IMR-90 (cell line): ENCODE measurements around the gene FCMR. TPM values are rescaled to one million over a fixed set of nuclear protein-coding genes. Genes with fewer than 3 reads are reported as not detected.

ENCODE experiments used
- ATAC-seq: fragments of 200-7000 bp; cut with Tn5 transposase; 2 replicates; pipeline ENCODE4 v1.9.1; 2020; ENCODE audit warnings: low read depth, mild to moderate bottlenecking, moderate library complexity
- BruUV-seq: library from RNA; stranded (reverse); fragments of 400-500 nt; replicated peaks from 2 replicates; lab custom pipeline; 2021; lab: Mats Ljungman, UMichigan
- CTCF ChIA-PET: fragments of 300-600 bp; formaldehyde crosslinking; extraction: SDS; loops from one replicate; lab custom pipeline; 2021; ENCODE audit warnings: antibody characterized with exemption; lab: Yijun Ruan, JAX
- POLR2A ChIA-PET: fragments of 300-600 bp; sonication (Branson Sonifier 250); formaldehyde crosslinking; loops from one replicate; lab custom pipeline; 2022; ENCODE audit warnings: antibody characterized with exemption; ENCODE audit not compliant: unreplicated experiment; lab: Charles Lee
- DNase-seq: peaks from one replicate; pipeline ENCODE4 v3.0.0; 2013
- H2AFZ ChIP-seq: replicated peaks from 2 replicates; pipeline ENCODE3; 2013; ENCODE audit warnings: low read length, mild to moderate bottlenecking; ENCODE audit not compliant: poor library complexity
- H2AK5ac ChIP-seq: 2 replicates; pipeline ENCODE4 v1.6.1; 2013; ENCODE audit warnings: low read depth, low read length, inconsistent platforms
- H2AK9ac ChIP-seq: replicated peaks from 2 replicates; pipeline ENCODE3; 2013; ENCODE audit warnings: mild to moderate bottlenecking, low read depth, low read length, moderate library complexity; ENCODE audit not compliant: poor library complexity
- H2BK120ac ChIP-seq: 2 replicates; pipeline ENCODE4 v1.6.1; 2013; ENCODE audit warnings: low read depth, low read length, inconsistent platforms
- H2BK15ac ChIP-seq: 3 replicates; pipeline ENCODE4 v1.6.1; 2013; ENCODE audit warnings: low read depth, low read length, inconsistent platforms
- H2BK20ac ChIP-seq: 2 replicates; pipeline ENCODE4 v1.6.1; 2013; ENCODE audit warnings: low read depth, mild to moderate bottlenecking, inconsistent platforms, low read length, moderate library complexity
- H2BK5ac ChIP-seq: 2 replicates; pipeline ENCODE4 v1.6.1; 2013; ENCODE audit warnings: mild to moderate bottlenecking, low read depth, low read length, inconsistent platforms; ENCODE audit not compliant: poor library complexity, severe bottlenecking
- H3K14ac ChIP-seq: replicated peaks from 2 replicates; pipeline ENCODE4 v1.6.1; 2013; ENCODE audit warnings: low read depth, low read length, inconsistent platforms
- H3K18ac ChIP-seq: 2 replicates; pipeline ENCODE4 v1.6.1; 2013; ENCODE audit warnings: low read depth, low read length, control low read depth
- H3K23ac ChIP-seq: 2 replicates; pipeline ENCODE4 v1.6.1; 2013; ENCODE audit warnings: low read depth, low read length, inconsistent platforms
- H3K27ac ChIP-seq: 2 replicates; pipeline ENCODE4 v1.5.1; 2013; ENCODE audit warnings: mild to moderate bottlenecking, control low read depth, low read length; ENCODE audit not compliant: insufficient read depth
- H3K27me3 ChIP-seq: 2 replicates; pipeline ENCODE4 v1.6.1; 2013; ENCODE audit warnings: low read length; ENCODE audit not compliant: control insufficient read depth, insufficient read depth
- H3K36me3 ChIP-seq: 2 replicates; pipeline ENCODE4 v1.6.1; 2013; ENCODE audit warnings: low read length, mixed read lengths; ENCODE audit not compliant: control insufficient read depth, insufficient read depth
- H3K4ac ChIP-seq: 2 replicates; pipeline ENCODE4 v1.6.1; 2013; ENCODE audit warnings: low read depth, low read length, inconsistent platforms
- H3K4me1 ChIP-seq: 2 replicates; pipeline ENCODE4 v1.6.1; 2013; ENCODE audit warnings: low read length, mixed read lengths; ENCODE audit not compliant: control insufficient read depth, insufficient read depth
- H3K4me2 ChIP-seq: 2 replicates; pipeline ENCODE4 v1.6.1; 2013; ENCODE audit warnings: low read depth, mild to moderate bottlenecking, control low read depth, low read length, moderate library complexity
- H3K4me3 ChIP-seq: 2 replicates; pipeline ENCODE4 v1.5.1; 2013; ENCODE audit warnings: low read depth, mild to moderate bottlenecking, control low read depth, low read length, moderate library complexity; ENCODE audit not compliant: insufficient read depth
- H3K56ac ChIP-seq: 2 replicates; pipeline ENCODE4 v1.6.1; 2013; ENCODE audit warnings: low read length, inconsistent platforms; ENCODE audit not compliant: insufficient read depth; ENCODE audit errors: extremely low read depth
- H3K79me1 ChIP-seq, 2 experiments: 2 replicates each; pipeline ENCODE4 v1.6.1; 2013; ENCODE audit warnings: low read length in 2 of 2, inconsistent platforms in 1 of 2, low read depth in 1 of 2
- H3K9ac ChIP-seq: 2 replicates; pipeline ENCODE4 v1.6.1; 2013; ENCODE audit warnings: low read depth, low read length, control low read depth
- H3K9me1 ChIP-seq: 2 replicates; pipeline ENCODE4 v1.6.1; 2013; ENCODE audit warnings: low read length, inconsistent platforms; ENCODE audit not compliant: insufficient read depth
- H3K9me3 ChIP-seq: 2 replicates; pipeline ENCODE4 v1.6.1; 2013; ENCODE audit warnings: low read length; ENCODE audit not compliant: control insufficient read depth, insufficient read depth
- H4K20me1 ChIP-seq: 2 replicates; pipeline ENCODE4 v1.6.1; 2013; ENCODE audit warnings: low read length, inconsistent platforms; ENCODE audit not compliant: insufficient read depth
- H4K5ac ChIP-seq: 2 replicates; pipeline ENCODE4 v1.6.1; 2013; ENCODE audit warnings: mild to moderate bottlenecking, low read depth, low read length, control low read depth
- H4K8ac ChIP-seq, 2 experiments: 2 replicates each; pipeline ENCODE4 v1.6.1; 2013; ENCODE audit warnings: low read depth in 2 of 2, low read length in 2 of 2, control low read depth in 1 of 2, inconsistent platforms in 1 of 2
- H4K91ac ChIP-seq: 2 replicates; pipeline ENCODE4 v1.6.1; 2013; ENCODE audit warnings: low read depth, low read length, inconsistent platforms; ENCODE audit not compliant: insufficient read depth
- CEBPB ChIP-seq: IDR thresholded peaks from 2 replicates; pipeline ENCODE4 v1.6.1; 2012; ENCODE audit warnings: low read depth, low read length, improper control_type of control experiment
- CHD1 ChIP-seq: IDR thresholded peaks from 2 replicates; pipeline ENCODE4 v1.6.1; 2012; ENCODE audit warnings: low read depth, low read length, improper control_type of control experiment
- FOS ChIP-seq: fragments of 150-350 bp; IDR thresholded peaks from 2 replicates; pipeline ENCODE4 v1.6.1; 2016; ENCODE audit warnings: low read depth, low read length
- MAZ ChIP-seq: IDR thresholded peaks from 2 replicates; pipeline ENCODE4 v1.6.1; 2012; ENCODE audit warnings: low read depth, mild to moderate bottlenecking, low read length, improper control_type of control experiment, moderate library complexity, borderline replicate concordance
- POLR2A ChIP-seq: IDR thresholded peaks from 2 replicates; pipeline ENCODE4 v1.6.1; 2012; ENCODE audit warnings: mild to moderate bottlenecking, low read depth, low read length
- RCOR1 ChIP-seq: IDR thresholded peaks from 2 replicates; pipeline ENCODE4 v1.6.1; 2012; ENCODE audit warnings: mild to moderate bottlenecking, low read length, improper control_type of control experiment; ENCODE audit not compliant: insufficient replicate concordance
- SMC3 ChIP-seq: fragments of 150-350 bp; IDR thresholded peaks from 2 replicates; pipeline ENCODE4 v1.6.1; 2016; ENCODE audit warnings: low read depth, mild to moderate bottlenecking, antibody characterized with exemption, low read length, moderate library complexity
- WGBS, 2 experiments: methylation state at CpG; one replicate each; pipeline versions ENCODE4 v1.1.5 to v1.1.7; 2013; ENCODE audit warnings: missing lambda C conversion rate in 2 of 2; ENCODE audit not compliant: insufficient read length in 1 of 2; ENCODE audit errors: extremely low coverage in 2 of 2; 5-methylcytosine and 5-hydroxymethylcytosine counted together
- dilution Hi-C: fragments of 300-500 bp; cut with HindIII; formaldehyde crosslinking; loops from one replicate; pipeline ENCODE4 v1.14.3; 2018; ENCODE audit warnings: low sequenced_read_pairs; ENCODE audit not compliant: unreplicated experiment
- in situ Hi-C: fragments of 300-500 bp; cut with MboI; formaldehyde crosslinking; loops from 3 replicates; pipeline ENCODE4 v1.14.3; 2019; ENCODE audit warnings: low sequenced_read_pairs, inconsistent platforms, mixed read lengths
- intact Hi-C: fragments of 100-400 bp; cut with micrococcal nuclease; formaldehyde crosslinking; loops from 2 replicates; pipeline ENCODE4 v1.10.0; 2022
- polyA plus RNA-seq, 3 experiments: library from polyadenylated mRNA; depleted of rRNA; stranded (reverse); fragments of >200 nt; gene quantifications; 2 replicates each; pipeline ENCODE4 v1.2.3, GENCODE V29; 2012; ENCODE audit warnings: low replicate concordance in 1 of 3
- total RNA-seq: library from RNA; depleted of rRNA; stranded (reverse); fragments of >200 nt; gene quantifications from 2 replicates; pipeline ENCODE4 v1.2.3, GENCODE V29; 2012
- TF ChIP-seq, protein P1 (sequence below): fragments of 150-350 bp; IDR thresholded peaks from 2 replicates; pipeline ENCODE4 v1.6.1; 2016; ENCODE audit warnings: low read depth, mild to moderate bottlenecking, low read length, moderate library complexity, borderline replicate concordance
- TF ChIP-seq, protein P2 (sequence below): conservative IDR thresholded peaks from 2 replicates; pipeline ENCODE4 v1.5.1; 2012; ENCODE audit warnings: mild to moderate bottlenecking, low read depth, low read length, improper control_type of control experiment
- TF ChIP-seq, protein P3 (sequence below): fragments of 150-350 bp; IDR thresholded peaks from 2 replicates; pipeline ENCODE4 v1.6.1; 2017; ENCODE audit warnings: mild to moderate bottlenecking, antibody characterized with exemption, low read length, low read depth

The FCMR gene
- total and polyA plus RNA-seq, 2 of the 4 experiments (the other 2 are of a cell fraction) = 0.09 TPM; not detected in 1

DNA sequence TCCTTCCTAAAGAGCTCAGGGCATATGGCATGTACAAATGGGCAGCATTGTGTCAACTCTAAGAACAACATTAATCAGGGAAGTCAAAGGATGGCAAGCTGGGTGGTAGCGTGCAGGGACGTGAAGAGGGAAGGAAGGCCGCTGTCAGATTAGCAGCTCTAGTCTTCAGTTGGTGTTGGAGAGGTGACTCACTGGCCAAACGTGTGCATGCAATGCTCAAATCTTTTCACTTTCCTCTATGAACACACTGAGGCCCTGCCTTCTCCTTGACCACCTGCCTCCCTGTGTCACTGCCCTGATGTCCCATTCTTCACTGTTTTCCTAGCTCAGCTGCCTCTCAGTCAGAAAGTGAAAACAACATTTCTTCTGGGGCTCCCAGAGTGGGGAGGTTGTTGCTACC lies 30.4 kb upstream of the FCMR start:
- no peak overlapping the region for H3K4me2 ChIP-seq
- H3K9me1 ChIP-seq = no peaks in the 10 kb centered on the region
- no peak overlapping the region for H2BK120ac ChIP-seq
- WGBS, 2 experiments = no CpG with 5 or more reads among the region's 4 CpGs
- ChIA-PET CTCF (no interaction called here), POLR2A (no interaction called here)
- H3K56ac ChIP-seq = no peak overlapping the region
- ATAC-seq = no peak
- H3K9ac ChIP-seq = no peak overlapping the region
- H4K20me1 ChIP-seq = no peaks in the 10 kb centered on the region
- H2BK5ac ChIP-seq = no peak overlapping the region
- dilution Hi-C loops (no loop called here), in situ Hi-C loops (no loop called here), intact Hi-C loops (no loop called here)
- H3K4ac ChIP-seq = no peak overlapping the region
- H3K14ac ChIP-seq = no peak overlapping the region
- peaks cover 50% of the 10 kb centered on the region for H3K27me3 ChIP-seq
- H3K4me1 ChIP-seq = no peaks in the 10 kb centered on the region
- H3K9me3 ChIP-seq = peaks cover 3% of the 10 kb centered on the region
- no peak overlapping the region for H3K18ac ChIP-seq
- no peak overlapping the region for H2AK9ac ChIP-seq
- H3K4me3 ChIP-seq = no peak overlapping the region
- no peaks in the 10 kb centered on the region for H3K36me3 ChIP-seq
- TF ChIP-seq FOS (no peak), POLR2A (no peak), SMC3 (no peak), CHD1 (no peak), RCOR1 (no peak), MAZ (no peak), CEBPB (no peak)
- TF ChIP-seq, protein P1, sequence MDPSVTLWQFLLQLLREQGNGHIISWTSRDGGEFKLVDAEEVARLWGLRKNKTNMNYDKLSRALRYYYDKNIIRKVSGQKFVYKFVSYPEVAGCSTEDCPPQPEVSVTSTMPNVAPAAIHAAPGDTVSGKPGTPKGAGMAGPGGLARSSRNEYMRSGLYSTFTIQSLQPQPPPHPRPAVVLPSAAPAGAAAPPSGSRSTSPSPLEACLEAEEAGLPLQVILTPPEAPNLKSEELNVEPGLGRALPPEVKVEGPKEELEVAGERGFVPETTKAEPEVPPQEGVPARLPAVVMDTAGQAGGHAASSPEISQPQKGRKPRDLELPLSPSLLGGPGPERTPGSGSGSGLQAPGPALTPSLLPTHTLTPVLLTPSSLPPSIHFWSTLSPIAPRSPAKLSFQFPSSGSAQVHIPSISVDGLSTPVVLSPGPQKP = no peak
- TF ChIP-seq, protein P2, sequence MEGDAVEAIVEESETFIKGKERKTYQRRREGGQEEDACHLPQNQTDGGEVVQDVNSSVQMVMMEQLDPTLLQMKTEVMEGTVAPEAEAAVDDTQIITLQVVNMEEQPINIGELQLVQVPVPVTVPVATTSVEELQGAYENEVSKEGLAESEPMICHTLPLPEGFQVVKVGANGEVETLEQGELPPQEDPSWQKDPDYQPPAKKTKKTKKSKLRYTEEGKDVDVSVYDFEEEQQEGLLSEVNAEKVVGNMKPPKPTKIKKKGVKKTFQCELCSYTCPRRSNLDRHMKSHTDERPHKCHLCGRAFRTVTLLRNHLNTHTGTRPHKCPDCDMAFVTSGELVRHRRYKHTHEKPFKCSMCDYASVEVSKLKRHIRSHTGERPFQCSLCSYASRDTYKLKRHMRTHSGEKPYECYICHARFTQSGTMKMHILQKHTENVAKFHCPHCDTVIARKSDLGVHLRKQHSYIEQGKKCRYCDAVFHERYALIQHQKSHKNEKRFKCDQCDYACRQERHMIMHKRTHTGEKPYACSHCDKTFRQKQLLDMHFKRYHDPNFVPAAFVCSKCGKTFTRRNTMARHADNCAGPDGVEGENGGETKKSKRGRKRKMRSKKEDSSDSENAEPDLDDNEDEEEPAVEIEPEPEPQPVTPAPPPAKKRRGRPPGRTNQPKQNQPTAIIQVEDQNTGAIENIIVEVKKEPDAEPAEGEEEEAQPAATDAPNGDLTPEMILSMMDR = no peak
- TF ChIP-seq, protein P3, sequence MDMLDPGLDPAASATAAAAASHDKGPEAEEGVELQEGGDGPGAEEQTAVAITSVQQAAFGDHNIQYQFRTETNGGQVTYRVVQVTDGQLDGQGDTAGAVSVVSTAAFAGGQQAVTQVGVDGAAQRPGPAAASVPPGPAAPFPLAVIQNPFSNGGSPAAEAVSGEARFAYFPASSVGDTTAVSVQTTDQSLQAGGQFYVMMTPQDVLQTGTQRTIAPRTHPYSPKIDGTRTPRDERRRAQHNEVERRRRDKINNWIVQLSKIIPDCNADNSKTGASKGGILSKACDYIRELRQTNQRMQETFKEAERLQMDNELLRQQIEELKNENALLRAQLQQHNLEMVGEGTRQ = no peak
- no peak overlapping the region for H3K27ac ChIP-seq
- H2BK15ac ChIP-seq = no peak overlapping the region
- no peak overlapping the region for H2AK5ac ChIP-seq
- H2AFZ ChIP-seq = no peak overlapping the region
- H3K79me1 ChIP-seq = no peaks in the 10 kb centered on the region
- no peak overlapping the region for H2BK20ac ChIP-seq
- no peak overlapping the region for H4K91ac ChIP-seq
- no peak for DNase-seq
- no peak overlapping the region for H4K5ac ChIP-seq
- no peak overlapping the region for H4K8ac ChIP-seq
- H3K23ac ChIP-seq = no peak overlapping the region
- BruUV-seq = no TSS peak
